LNCaP clone FGC (cell line): ENCODE data around the gene CHRD.

ENCODE experiments used
- DNase-seq: peaks from one replicate; pipeline ENCODE4 v3.0.0-alpha.2; 2011; ENCODE audit warnings: low read depth
- H3K4me3 ChIP-seq: 2 replicates; pipeline ENCODE4 v1.5.1; 2011; ENCODE audit warnings: mild to moderate bottlenecking, low read depth, low read length, control low read depth
- CTCF ChIP-seq: IDR thresholded peaks from 2 replicates; pipeline ENCODE4 v1.5.1; 2012; ENCODE audit warnings: mild to moderate bottlenecking; ENCODE audit not compliant: control insufficient read depth, insufficient read depth; ENCODE audit errors: extremely low read depth

CHRD gene

GRCh38 chr3:184348057-184348382, 31.8 kb upstream of the CHRD start:
- TF ChIP-seq CTCF, result no peak
- H3K4me3 ChIP-seq, result no peak overlapping the region
- no peak for DNase-seq

GRCh38 chr3:184349563-184350470, 30.0 kb upstream of the CHRD start:
- no peak for DNase-seq
- TF ChIP-seq CTCF, result no peak
- no peak overlapping the region for H3K4me3 ChIP-seq

DNA sequence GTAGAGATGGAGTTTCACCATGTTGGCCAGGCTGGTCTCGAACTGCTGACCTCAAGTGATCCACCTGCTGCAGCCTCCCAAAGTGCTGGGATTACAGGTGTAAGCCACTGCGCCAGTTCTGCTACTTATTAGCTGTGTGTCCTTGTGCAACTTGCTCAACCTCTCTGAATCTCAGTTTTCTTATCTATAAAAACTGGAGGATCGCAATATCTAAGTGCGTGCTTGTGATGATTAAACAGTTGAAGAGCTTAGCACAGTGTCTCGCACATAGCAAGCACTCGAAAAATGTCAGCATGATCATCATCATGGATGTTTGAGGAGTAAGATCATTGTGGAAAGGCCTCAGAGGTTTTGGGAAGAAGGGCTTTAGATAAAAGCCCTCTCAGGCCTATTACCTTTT, 29.2 kb upstream of the CHRD start:
- no peak overlapping the region for H3K4me3 ChIP-seq
- no peak for TF ChIP-seq CTCF
- DNase-seq, result no peak

GRCh38 chr3:184351511-184352148, 28.2 kb upstream of the CHRD start:
- no peak for DNase-seq
- no peak for TF ChIP-seq CTCF
- no peak overlapping the region for H3K4me3 ChIP-seq

GRCh38 chr3:184352149-184352785, 27.6 kb upstream of the CHRD start:
- no peak for DNase-seq
- TF ChIP-seq CTCF, result no peak
- H3K4me3 ChIP-seq, result no peak overlapping the region

DNA sequence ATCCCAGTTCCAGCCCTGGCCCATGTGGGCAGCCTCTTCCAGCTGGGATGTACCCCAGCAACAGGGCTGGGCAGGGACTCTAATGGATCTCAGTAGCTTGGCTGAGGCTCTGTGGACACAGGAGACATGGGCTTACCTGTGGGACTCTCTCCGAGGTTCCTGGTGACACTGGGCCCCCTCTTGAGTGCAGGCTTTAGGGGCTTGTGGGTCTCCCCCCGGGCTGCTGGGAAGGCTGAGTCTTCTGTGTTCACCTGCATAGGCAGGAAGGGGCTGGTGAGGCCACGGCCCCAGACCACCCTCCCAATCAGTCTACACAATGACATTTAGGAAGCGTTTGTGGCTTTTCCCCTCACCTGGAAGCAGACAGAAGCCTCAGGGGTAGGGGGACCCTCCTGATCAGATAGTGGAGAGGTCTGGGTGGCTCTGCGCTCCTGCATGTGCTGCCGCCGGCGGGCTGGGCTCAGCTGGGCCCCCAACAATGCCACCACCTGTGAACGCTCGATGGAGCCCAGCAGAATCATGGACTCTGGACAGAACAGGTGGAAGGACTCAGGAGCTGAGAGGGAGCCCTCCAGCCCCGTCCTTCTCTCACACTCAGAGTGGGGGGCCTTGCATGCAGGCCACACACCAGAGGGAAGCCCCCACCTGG, 26.8 kb upstream of the CHRD start:
- no peak for TF ChIP-seq CTCF
- H3K4me3 ChIP-seq, result no peak overlapping the region
- no peak for DNase-seq
